GM19023 (cell line): ENCODE results near the gene SOX5.
A peak's percentile ranks its signal among the peaks of the same experiment; 100 is the strongest.
"Not testable (repeated sequence)": the region's sequence is repeated elsewhere in the genome, so short reads cannot be mapped to it uniquely, and the experiment has no call there.

Experiments used
- ATAC-seq: cut with Tn5 transposase; IDR thresholded peaks from one replicate; pipeline ENCODE4 v1.9.1; 2021; ENCODE audit warnings: mild to moderate bottlenecking, moderate library complexity; ENCODE audit not compliant: unreplicated experiment

The SOX5 gene

DNA sequence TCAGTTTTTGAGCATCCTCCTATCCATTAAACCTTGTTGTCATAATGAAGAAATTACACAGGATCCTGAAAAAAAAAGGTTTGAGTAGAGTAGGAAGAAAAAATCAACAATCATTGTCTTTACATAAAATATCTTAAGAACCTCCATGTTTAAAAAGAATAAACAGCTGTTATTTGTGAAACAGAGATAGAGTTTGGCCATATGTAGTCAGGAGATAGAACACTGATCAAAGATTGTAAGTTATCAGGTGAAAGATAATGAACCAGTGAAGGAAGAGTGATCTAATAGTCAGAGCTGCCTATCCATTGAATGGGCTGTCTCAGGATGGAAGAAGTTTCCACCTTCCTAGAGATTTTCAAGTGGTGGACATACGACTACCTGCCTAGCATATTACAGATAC lies 397.1 kb downstream of the SOX5 start:
- ATAC-seq: no peak

DNA sequence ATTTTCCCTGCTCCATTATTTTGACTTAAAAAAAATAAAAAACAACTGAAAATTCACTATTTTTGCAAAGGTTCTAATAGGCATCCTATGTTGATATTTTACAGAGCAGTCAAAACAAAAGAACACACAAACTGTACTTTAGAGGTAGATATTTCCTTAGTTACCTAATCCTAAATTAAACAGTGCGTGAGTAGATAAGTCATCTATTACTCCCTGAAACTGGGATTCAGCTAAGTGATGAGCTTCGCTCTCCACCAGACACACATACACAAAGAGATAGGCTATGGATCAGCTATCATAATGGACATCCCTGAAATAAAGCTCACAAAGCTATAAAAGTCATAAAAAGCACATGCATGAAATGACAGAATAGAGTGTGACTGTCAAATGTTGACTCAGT lies 398.7 kb downstream of the SOX5 start:
- ATAC-seq: no peak

DNA sequence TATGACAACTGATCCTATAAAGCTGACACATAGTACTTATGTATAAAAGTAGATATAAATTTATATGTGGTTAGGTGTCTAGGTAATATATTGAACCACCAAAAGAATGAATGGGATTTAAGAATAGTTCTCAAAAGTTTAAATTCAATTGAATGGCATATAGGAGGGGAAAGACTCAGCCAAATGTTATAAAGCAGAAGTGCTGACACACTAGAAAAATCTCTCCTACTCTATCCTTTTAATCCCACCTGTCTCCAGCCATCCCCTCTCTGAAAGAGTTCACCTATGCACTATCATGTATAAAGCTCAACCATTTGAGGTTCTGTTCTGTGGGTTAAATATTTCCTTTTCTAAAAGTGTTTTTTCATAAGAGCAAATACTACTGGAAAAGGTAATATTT lies 400.7 kb downstream of the SOX5 start:
- no peak for ATAC-seq

DNA sequence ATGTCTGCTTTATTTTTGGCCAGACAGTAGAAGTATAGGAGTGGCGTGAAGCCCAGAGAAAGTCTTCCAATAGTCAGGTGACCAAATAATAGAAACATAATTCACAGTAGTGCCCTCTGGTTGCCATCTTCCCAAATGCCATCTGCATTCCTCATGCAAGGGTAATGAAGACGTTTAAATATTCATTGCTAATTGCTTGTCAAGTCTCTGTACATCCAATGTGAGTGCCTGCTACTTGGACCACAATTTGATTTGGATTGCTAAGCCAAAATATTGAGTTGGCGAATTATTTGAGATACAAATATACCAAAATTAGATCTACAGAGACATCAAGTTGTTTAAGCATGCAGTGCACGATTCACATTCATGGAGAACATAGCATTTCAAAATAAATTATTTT lies 402.7 kb downstream of the SOX5 start:
- ATAC-seq: no peak

DNA sequence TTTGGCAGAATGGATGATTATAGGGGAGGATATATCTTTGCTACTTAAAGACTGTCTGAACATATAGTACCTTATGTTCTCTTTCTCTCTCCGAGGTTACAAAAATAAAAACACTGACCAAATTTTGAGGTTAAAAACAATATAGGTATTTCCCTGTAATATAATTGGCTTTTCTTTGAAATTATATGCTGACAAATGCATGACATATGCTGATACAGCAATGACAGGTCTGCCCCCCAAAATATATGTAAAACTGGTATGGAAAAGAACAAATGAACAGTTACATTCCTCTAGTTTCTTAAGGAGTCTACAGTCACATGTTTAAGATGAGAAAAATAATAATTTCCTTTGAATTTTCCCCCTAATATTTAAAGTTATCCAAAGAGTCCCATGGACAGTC lies 405.7 kb downstream of the SOX5 start:
- ATAC-seq: no peak

DNA sequence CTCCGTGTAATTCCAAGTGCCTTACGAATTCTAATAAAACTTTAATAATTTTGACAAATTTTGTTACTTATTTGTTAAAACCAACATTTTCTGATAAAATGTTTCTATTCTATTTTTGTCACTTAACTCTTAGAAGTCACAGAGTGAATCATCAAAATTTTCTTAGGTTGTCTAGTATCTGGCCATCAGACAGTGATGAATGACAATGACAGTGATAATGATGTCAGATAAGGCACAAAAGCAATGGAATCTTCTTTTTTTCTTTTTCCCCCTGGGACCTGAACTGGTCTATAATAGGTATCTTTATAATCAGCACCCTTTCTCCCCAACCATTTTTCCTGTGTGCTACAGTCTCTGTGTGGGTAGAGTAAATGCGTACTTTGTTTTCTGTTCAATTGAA lies 407.3 kb downstream of the SOX5 start:
- no peak for ATAC-seq

DNA sequence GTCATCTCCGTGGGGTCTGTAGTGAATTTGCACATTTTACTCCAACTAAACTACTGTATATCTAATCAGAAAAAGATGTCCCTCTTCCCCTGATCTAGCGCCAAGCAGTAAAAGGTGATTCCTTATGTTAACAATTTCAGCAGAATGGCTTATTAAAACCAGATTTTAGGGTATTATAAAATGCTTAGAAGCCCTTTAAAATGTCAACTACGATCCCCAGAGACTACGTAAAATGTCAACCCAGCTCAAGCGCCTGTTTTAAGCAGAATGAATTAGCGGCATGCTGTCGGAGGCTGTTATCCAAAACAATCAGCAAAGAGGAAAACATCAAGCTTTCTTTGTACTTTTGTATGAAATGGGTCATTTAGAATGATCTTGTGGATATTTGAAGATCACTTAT lies 408.9 kb downstream of the SOX5 start:
- no peak for ATAC-seq

DNA sequence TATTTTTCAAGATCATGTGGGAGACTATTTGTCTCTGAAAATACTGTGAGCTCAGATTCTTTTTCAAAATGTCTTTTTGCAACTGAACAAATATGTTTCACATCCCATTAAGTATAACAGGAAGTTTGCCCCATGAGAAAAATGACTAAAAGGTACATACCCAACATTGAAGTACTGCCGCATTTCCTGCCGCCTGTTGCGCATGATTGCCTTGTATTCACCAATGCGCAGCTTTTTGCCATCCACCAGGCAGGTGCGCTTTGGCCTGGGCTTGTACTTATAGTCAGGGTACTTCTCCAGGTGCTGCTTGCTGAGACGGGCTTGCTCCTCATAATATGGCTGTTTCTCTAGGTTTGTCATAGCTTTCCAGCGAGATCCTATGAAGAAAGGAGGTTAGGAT lies 413.2 kb downstream of the SOX5 start:
- ATAC-seq: peak; percentile 98

DNA sequence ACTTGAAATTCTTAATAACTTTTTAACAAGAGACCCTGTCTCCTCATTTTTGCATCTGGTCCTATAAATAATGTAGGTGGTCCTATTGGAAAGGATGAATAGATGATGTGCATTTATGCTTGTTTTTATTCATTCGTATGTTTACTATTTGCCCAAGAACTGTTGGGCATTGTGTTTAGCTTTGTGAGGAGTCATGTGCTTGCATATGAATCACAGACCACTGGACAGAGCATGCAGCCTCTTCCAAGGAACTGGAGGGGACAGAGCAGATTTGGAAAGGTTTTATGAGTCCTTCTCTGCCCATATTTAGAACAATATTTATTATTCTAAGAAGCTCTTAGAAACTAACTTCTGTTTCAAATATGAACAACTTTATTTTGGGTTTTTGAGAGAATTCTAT lies 414.0 kb downstream of the SOX5 start:
- ATAC-seq: no peak

DNA sequence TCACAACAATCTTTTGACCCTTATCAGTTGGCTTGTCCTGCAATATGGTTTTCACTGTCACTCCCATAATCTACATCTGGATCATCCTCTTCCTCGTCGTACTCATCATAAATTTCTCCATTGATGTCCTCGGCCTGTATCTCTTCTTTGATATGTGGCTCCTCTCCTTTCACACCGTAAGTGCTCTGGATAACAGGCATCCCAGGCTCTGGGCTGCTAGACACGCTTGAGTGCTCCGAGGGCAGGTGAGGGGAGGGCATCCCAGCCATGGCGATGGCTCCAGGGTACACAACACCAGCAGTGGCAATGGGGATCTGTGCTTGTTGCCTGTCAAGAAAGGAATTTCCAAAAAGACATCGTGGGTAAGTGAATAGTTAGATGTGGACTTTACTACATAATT lies 415.3 kb downstream of the SOX5 start:
- no peak for ATAC-seq

DNA sequence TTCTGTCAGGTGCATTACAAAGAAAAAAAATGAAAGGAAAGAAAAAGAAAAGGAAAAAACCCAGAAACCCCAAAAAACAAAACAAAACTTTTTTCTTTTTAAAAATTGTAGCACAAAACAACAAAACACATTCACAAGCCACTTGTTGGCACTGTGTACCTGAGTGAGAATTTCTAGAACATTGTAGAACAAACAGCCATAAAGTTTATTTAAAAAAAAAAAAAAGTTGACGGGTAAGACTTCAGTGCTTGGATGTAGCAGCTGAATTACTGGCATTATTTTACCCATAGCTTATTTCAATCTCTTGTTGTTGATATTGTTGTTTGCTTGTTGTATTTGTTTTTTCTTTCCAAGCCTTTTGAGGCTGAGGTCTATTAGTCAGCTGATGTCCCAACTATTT lies 415.8 kb downstream of the SOX5 start:
- no peak for ATAC-seq

DNA sequence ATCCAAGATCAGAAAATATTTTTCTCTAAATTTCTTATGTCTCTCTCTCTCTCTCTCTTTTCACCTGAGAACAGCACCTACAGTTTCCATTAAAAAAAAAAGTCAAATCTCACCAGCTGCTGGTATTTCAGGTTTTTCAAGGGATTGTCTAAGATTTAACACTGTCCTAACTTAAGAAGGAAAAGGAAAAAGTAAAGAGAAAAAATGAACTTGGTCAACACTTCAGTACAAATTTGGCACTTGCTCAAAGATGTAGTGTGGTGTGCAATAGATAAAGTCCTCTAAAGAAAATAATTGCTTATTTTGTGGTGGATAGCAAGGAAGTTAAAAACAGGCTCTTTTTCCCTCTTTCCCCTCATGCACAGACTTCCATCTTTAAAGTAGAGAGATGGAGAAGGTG lies 416.2 kb downstream of the SOX5 start:
- no peak for ATAC-seq

DNA sequence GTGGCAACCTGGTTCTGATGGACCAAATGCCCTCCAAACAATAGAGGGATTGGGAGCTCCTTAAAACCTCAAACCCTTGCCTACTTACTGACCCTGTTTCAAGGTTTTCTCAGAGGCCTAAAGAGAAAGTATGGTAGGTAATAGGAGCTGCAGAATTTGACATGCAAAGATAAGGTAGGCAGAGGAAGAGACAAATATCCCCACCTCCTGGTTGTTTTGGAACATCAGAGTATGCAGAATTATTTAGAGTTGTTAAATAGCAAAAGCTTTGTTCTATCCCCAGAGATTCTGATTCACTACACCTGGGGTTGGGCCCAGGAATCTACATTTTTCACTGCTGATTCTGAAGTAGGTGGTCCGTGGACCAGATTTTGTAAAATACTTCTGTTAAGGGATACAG lies 421.2 kb downstream of the SOX5 start:
- ATAC-seq: no peak

DNA sequence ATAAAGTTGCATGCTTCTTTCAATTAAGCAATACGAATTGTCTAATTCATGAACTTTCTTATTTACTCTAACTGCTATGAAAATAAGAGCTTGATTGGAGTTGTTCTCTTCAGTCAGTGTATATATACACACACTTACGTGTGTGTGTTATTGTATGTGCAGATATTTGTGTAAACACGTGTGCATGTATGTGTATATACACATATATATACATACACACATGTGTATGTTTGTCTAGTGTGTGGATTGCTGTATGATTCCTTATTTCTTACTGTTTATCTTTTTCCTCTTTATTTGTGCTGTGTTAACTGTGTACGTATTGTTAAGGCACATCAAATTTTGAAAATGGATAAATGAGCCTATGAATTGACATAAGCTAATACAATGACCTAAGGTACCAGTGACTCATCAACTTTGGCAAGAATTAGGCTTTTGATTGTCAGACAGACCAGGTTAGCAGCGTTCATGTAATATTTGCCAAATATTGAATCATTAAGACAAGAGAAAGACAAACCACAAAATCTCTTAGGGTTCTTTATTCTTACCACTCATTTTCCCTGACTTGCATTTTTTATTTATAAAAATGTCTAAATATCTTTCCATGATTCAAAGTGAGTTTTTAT lies 423.9 kb downstream of the SOX5 start:
- no peak for ATAC-seq

DNA sequence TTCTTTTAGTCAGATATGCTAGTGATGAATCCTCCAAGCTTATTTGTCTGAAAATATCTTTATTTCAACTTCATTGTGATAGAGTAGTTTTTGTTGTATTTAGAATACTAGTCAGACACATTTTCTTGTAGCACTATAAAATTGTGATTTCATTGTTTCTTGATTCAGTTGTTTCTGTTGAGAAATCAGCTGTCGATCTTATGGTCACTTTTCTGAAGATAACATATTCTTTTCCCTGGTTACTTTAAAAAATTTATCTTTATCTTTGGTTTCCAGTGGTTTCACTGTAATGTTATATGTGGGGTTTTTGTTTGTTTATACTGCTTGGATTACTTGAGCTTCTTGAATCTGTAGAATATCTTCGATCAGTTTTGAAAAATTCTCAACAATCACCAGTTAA lies 426.1 kb downstream of the SOX5 start:
- ATAC-seq: no peak

DNA sequence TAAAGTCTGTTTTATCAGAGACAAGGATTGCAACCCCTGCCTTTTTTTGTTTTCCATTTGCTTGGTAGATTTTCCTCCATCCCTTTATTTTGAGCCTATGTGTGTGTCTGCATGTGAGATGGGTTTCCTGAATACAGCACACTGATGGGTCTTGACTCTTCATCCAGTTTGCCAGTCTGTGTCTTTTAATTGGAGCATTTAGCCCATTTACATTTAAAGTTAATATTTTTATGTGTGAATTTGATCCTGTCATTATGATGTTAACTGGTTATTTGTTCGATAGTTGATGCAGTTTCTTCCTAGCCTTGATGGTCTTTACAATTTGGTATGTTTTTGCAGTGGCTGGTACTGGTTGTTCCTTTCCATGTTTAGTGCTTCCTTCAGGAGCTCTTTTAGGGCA lies 430.0 kb downstream of the SOX5 start:
- ATAC-seq: not testable (repeated sequence)

DNA sequence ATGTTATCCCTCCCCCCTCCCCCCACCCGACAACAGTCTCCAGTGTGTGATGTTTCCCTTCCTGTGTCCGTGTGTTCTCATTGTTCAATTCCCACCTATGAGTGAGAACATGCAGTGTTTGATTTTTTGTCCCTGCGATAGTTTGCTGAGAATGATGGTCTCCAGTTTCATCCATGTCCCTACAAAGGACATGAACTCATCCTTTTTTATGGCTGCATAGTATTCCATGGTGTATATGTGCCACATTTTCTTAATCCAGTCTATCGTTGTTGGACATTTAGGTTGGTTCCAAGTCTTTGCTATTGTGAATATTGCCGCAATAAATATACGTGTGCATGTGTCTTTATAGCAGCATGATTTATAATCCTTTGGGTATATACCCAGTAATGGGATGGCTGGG lies 433.7 kb downstream of the SOX5 start:
- ATAC-seq: not testable (repeated sequence)

DNA sequence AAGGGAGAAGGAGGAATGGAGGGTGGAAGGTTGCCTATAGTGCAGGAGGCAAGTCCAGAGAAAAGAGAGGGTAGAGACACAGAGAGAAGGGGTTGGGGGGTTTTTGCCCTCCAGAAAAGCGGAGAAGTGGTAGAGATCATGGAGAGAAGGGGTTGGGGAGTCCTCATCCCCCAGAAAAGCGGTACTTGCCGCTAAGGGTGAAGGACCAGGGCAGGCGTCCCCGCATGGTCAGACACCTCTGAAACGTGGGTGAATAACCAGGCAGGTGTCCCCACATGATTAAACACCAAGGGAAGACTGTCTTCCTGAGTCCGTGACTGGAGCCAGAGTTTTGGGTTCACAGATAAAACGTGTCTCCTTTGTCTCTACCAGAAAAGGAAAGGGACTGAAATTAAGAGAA lies 439.0 kb downstream of the SOX5 start:
- ATAC-seq: no peak

DNA sequence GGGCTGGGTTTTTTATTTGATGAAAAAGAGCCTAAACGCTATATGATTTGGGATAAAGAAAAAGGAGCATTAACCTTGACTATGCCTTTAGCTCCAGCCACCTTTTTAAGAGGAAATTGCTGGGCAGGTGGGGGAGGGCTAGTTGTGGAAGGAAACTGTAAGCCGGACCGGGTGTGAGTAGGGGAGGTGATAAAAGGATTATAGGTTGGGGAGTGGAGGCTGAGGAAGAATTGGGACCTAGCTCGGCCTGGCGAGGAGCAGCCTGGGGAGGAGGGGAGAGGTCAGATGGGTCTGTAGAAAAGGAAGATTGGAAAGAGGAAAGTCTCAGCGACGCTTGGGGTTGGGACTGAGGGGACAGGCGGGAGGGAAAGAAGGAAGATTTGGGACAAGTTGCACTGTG lies 439.6 kb downstream of the SOX5 start:
- not testable (repeated sequence) for ATAC-seq

DNA sequence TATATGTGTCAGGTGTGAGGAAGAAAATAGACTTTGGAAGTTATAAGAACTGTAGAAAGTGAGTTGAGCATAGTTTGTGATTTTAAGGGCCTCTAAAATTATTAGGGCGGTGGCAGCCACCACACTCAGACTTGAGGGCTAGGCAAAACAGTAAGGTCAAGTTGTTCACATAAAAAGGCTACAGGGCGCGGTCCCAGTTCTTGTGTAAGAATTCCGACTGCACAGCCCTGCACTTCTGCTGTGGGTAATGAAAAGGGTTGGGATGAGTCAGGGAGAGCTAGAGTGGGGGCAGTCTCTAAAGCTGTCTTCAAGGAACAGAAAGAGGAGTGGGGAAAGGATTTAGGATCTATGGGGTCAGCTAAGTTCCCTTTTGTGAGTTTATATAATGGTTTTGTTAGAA lies 441.7 kb downstream of the SOX5 start:
- ATAC-seq: not testable (repeated sequence)

DNA sequence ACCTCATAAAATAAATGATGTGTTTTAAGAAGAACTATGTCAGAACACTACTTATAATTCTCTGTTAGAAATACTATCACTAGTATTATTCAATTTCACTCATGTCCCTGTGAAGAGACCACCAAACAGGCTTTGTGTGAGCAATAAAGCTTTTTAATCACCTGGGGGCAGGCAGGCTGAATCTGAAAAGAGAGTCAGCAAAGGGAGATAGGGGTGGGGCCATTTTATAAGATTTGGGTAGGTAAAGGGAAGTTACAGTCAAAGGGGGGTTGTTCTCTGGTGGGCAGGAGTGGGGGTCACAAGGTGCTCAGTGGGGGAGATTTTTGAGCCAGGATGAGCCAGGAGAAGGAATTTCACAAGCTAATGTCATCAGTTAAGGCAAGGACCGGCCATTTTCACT lies 443.7 kb downstream of the SOX5 start:
- not testable (repeated sequence) for ATAC-seq

DNA sequence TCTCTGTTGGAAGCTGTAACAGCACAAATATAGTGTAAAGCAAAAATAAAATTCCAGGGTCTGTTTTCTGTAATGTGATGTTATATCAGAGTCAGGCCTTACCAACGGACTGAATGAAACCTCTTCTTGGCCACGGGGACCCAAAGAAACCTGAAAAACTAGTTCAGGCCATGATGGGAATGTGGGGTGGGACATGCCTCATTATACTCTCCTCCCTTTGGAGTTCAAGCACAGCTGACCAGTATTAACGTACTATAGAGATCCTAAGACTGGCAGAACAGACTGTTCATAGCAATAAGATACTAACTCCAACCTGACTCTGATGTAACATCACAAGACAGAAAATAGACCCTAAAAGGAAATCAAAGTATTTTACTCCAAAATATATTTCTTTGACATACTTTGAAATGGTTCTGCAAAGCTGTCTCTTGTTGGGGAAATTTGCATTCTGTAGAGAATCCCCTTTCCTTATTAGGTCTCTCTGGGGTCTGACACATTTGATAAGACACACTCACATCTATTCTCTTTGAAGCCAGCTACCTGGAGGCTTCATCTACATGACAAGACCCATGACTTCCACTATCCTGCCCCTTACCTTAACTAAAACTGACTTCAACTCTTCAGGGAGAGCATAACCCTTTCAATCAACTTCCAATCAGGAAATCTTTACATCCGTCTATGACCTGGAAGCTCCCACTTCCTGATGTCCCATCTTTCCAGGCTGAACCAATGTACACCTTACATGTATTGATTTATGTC lies 444.6 kb downstream of the SOX5 start:
- no peak for ATAC-seq

DNA sequence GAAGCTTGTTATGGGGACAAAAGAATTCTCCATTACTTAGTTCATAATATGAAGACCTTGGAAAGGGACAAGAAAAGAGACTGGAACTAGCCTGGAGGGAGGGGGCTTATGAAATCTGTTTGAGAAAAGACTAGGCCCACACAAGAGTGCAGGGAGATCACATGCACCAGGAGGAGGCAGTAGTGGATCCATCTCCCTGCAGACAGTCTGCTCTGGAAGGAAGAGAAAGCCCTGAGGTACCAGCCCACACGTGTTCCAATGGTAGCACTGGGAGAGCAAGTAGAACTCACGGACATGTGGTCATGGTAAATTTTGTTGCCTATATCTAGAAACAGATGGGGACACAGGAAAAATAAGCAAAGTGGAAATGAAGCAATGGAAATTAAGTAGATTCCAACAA lies 445.4 kb downstream of the SOX5 start:
- no peak for ATAC-seq
